Mucosa of descending colon (tissue), 3 donors: Measurements from ENCODE around the gene OR5P2. TPM values are rescaled to one million over a fixed set of nuclear protein-coding genes. Genes with fewer than 3 reads are reported as not detected.
"Not testable (repeated sequence)": the region's sequence is repeated elsewhere in the genome, so short reads cannot be mapped to it uniquely, and the experiment has no call there.

Experiments
- ATAC-seq: fragments of 200-7000 bp; cut with Tn5 transposase; one replicate; pipeline ENCODE4 v1.9.1; 2020; ENCODE audit warnings: mild to moderate bottlenecking, moderate library complexity
- DNase-seq, 3 donors: peaks; one replicate each; pipeline ENCODE4 v3.0.0-alpha.2; 2020
- H3K36me3 ChIP-seq: fragments of 200-600 bp; one replicate; pipeline ENCODE4 v1.8.0; 2021; ENCODE audit warnings: low read depth, mild to moderate bottlenecking
- H3K4me1 ChIP-seq: fragments of 200-600 bp; one replicate; pipeline ENCODE4 v1.8.0; 2021; ENCODE audit warnings: low read depth, mild to moderate bottlenecking
- H3K4me3 ChIP-seq: fragments of 200-600 bp; one replicate; pipeline ENCODE4 v1.8.0; 2021; ENCODE audit warnings: mild to moderate bottlenecking
- H3K9me3 ChIP-seq: fragments of 200-600 bp; one replicate; pipeline ENCODE4 v1.8.0; 2021; ENCODE audit warnings: mild to moderate bottlenecking
- CTCF ChIP-seq: fragments of 200-600 bp; IDR thresholded peaks from one replicate; pipeline ENCODE4 v1.8.0; 2022; ENCODE audit warnings: antibody characterized with exemption, mild to moderate bottlenecking
- intact Hi-C, 2 donors: fragments of 100-400 bp; cut with DNase I in 1 of 2; cut with micrococcal nuclease in 1 of 2; formaldehyde crosslinking; loops; one replicate each; pipeline versions ENCODE4 v1.11.0 to v1.11.1; 2022; cut with DNase I, micrococcal nuclease
- total RNA-seq, 3 donors: library from RNA; stranded (reverse); fragmentation: NEBNext Ultra II Directional in 2 of 3; extraction: Animal tissue kit (Norgen Biotek cat#: 25700) in 2 of 3; gene quantifications; one replicate each; pipeline versions ENCODE4 v1.2.1 to v1.2.4, GENCODE V29; 2021 to 2023
- donor health status: DM: no; HTN: no; CAD: no; lungs with moderate emphysema.
- donor health status: DM: no; HTN: no; CAD: no.
- donor health status: DM: no; HTN: yes; CAD: no.

OR5P2 gene
- total RNA-seq, 3 donors from 2014 or later: not detected

GRCh38 chr11:7775689-7776088 lies 21.1 kb downstream of the OR5P2 start:
- H3K4me1 ChIP-seq: no peaks in the 10 kb centered on the region
- no peak overlapping the region for H3K4me3 ChIP-seq
- peaks cover 5% of the 10 kb centered on the region for H3K9me3 ChIP-seq
- H3K36me3 ChIP-seq: no peaks in the 10 kb centered on the region
- no peak for ATAC-seq
- no peak for TF ChIP-seq CTCF
- intact Hi-C loops: no loop called here
- DNase-seq: no peak

GRCh38 chr11:7764301-7764700 lies 32.4 kb downstream of the OR5P2 start:
- ATAC-seq, H3K4me3 ChIP-seq, H3K9me3 ChIP-seq, DNase-seq, H3K36me3 ChIP-seq, intact Hi-C loops, H3K4me1 ChIP-seq: not testable (repeated sequence)

GRCh38 chr11:7759010-7759409 lies 37.7 kb downstream of the OR5P2 start:
- DNase-seq: no peak
- Histone ChIP-seq H3K4me3 (no peak overlapping the region), H3K4me1 (no peaks in the 10 kb centered on the region), H3K9me3 (no peaks in the 10 kb centered on the region), H3K36me3 (no peaks in the 10 kb centered on the region)
- intact Hi-C loops: no loop called here
- ATAC-seq: no peak
- TF ChIP-seq CTCF: no peak

- Histone ChIP-seq H3K36me3 (no peaks in the 10 kb centered on the region), H3K9me3 (no peaks in the 10 kb centered on the region), H3K4me1 (no peaks in the 10 kb centered on the region), H3K4me3 (no peak overlapping the region)
- no peak for TF ChIP-seq CTCF
- intact Hi-C loops: no loop called here
- DNase-seq (no peak), ATAC-seq (no peak)
These were observed 47.3 kb downstream of the OR5P2 start for GRCh38 chr11:7749456-7749855.

Other genes with a start within 250 kb of the OR5P2 start
- gene CYB5R2, start 123.4 kb downstream of the OR5P2 start, total RNA-seq: 1 to 10 TPM; 2.3 to 7.0 (median 6.3) TPM
- gene OVCH2, start 90.5 kb downstream of the OR5P2 start, total RNA-seq: not detected
- not detected for gene OR5P3, start 33.9 kb upstream of the OR5P2 start, total RNA-seq
- not detected for gene OR10A6, start 134.3 kb upstream of the OR5P2 start, total RNA-seq
- not detected for gene OR10A3, start 144.8 kb upstream of the OR5P2 start, total RNA-seq
- gene NLRP10, start 168.5 kb upstream of the OR5P2 start, total RNA-seq: not detected
- gene EIF3F, start 190.4 kb upstream of the OR5P2 start, total RNA-seq: 100 to 1,000 TPM; 207 to 228 (median 218) TPM